H9 (cell line): ENCODE data around the gene XXYLT1. TPM values are rescaled to one million over a fixed set of nuclear protein-coding genes. Genes with fewer than 3 reads are reported as not detected.

ENCODE experiments used
- DNase-seq: peaks from one replicate; pipeline ENCODE4 v3.0.0-alpha.2; 2017
- H2AFZ ChIP-seq: one replicate; pipeline ENCODE4 v1.6.1; 2013; ENCODE audit warnings: mild to moderate bottlenecking, low read length, control low read depth, moderate library complexity
- H2AK5ac ChIP-seq: 2 replicates; pipeline ENCODE4 v1.6.1; 2013; ENCODE audit warnings: low read length, control low read depth, mixed read lengths; ENCODE audit not compliant: insufficient read length
- H2BK120ac ChIP-seq: one replicate; pipeline ENCODE4 v1.6.1; 2013; ENCODE audit warnings: low read depth, mild to moderate bottlenecking, low read length, control low read depth, inconsistent platforms; ENCODE audit not compliant: poor library complexity, severe bottlenecking
- H2BK12ac ChIP-seq: 2 replicates; pipeline ENCODE4 v1.6.1; 2013; ENCODE audit warnings: low read length, control low read depth, mixed read lengths, low read depth; ENCODE audit not compliant: insufficient read length
- H2BK15ac ChIP-seq: 2 replicates; pipeline ENCODE4 v1.6.1; 2013; ENCODE audit warnings: low read depth, low read length, control low read depth
- H2BK20ac ChIP-seq: one replicate; pipeline ENCODE4 v1.6.1; 2013; ENCODE audit warnings: low read depth, mild to moderate bottlenecking, low read length, control low read depth, inconsistent platforms; ENCODE audit not compliant: poor library complexity, severe bottlenecking
- H2BK5ac ChIP-seq: 2 replicates; pipeline ENCODE4 v1.6.1; 2013; ENCODE audit warnings: low read length, control low read depth, mixed read lengths; ENCODE audit not compliant: insufficient read length
- H3K14ac ChIP-seq: 2 replicates; pipeline ENCODE4 v1.6.1; 2013; ENCODE audit warnings: low read length, control low read depth; ENCODE audit not compliant: insufficient read depth
- H3K18ac ChIP-seq: 2 replicates; pipeline ENCODE4 v1.6.1; 2013; ENCODE audit warnings: low read depth, mild to moderate bottlenecking, mixed read lengths, low read length, control low read depth; ENCODE audit not compliant: insufficient read length
- H3K23ac ChIP-seq: 2 replicates; pipeline ENCODE4 v1.6.1; 2013; ENCODE audit warnings: low read length, control low read depth, mixed read lengths, low read depth; ENCODE audit not compliant: insufficient read length
- H3K23me2 ChIP-seq: 2 replicates; pipeline ENCODE4 v1.6.1; 2013; ENCODE audit warnings: low read depth, mild to moderate bottlenecking, mixed read lengths, low read length, control low read depth; ENCODE audit not compliant: insufficient read length, poor library complexity, severe bottlenecking
- H3K27ac ChIP-seq: 2 replicates; pipeline ENCODE4 v1.5.1; 2013; ENCODE audit warnings: low read length, control low read depth, mixed read lengths, low read depth; ENCODE audit not compliant: insufficient read length
- H3K27me3 ChIP-seq: 2 replicates; pipeline ENCODE4 v1.6.1; 2013; ENCODE audit warnings: low read length, control low read depth, inconsistent platforms; ENCODE audit not compliant: insufficient read depth
- H3K4ac ChIP-seq: 2 replicates; pipeline ENCODE4 v1.6.1; 2013; ENCODE audit warnings: low read depth, mild to moderate bottlenecking, control low read depth, inconsistent platforms, low read length, moderate library complexity
- H3K4me1 ChIP-seq: 2 replicates; pipeline ENCODE4 v1.6.1; 2013; ENCODE audit warnings: low read length, control low read depth, inconsistent platforms; ENCODE audit not compliant: insufficient read depth
- H3K4me2 ChIP-seq: 2 replicates; pipeline ENCODE4 v1.6.1; 2013; ENCODE audit warnings: low read length, control low read depth, mixed read lengths; ENCODE audit not compliant: insufficient read length, insufficient read depth
- H3K56ac ChIP-seq: 2 replicates; pipeline ENCODE4 v1.6.1; 2013; ENCODE audit warnings: low read depth, mild to moderate bottlenecking, mixed read lengths, low read length, control low read depth; ENCODE audit not compliant: insufficient read length
- H3K79me1 ChIP-seq: 2 replicates; pipeline ENCODE4 v1.6.1; 2013; ENCODE audit warnings: low read depth, mild to moderate bottlenecking, moderate library complexity, low read length, control low read depth, inconsistent platforms; ENCODE audit not compliant: insufficient read depth, poor library complexity, severe bottlenecking
- H3K79me2 ChIP-seq: 2 replicates; pipeline ENCODE4 v1.6.1; 2013; ENCODE audit warnings: low read length, control low read depth, inconsistent platforms; ENCODE audit not compliant: insufficient read depth
- H3K9ac ChIP-seq: 2 replicates; pipeline ENCODE4 v1.6.1; 2013; ENCODE audit warnings: low read length, control low read depth, mixed read lengths; ENCODE audit not compliant: insufficient read length; ENCODE audit errors: extremely low read depth
- H3K9me3 ChIP-seq: one replicate; pipeline ENCODE4 v1.6.1; 2013; ENCODE audit warnings: low read depth, low read length, inconsistent platforms; ENCODE audit not compliant: control insufficient read depth
- H3T11ph ChIP-seq: one replicate; pipeline ENCODE4 v1.6.1; 2013; ENCODE audit warnings: mild to moderate bottlenecking, low read length, control low read depth, inconsistent platforms
- H4K20me1 ChIP-seq: one replicate; pipeline ENCODE4 v1.6.1; 2013; ENCODE audit not compliant: control insufficient read depth, insufficient read length, insufficient read depth
- H4K5ac ChIP-seq: 2 replicates; pipeline ENCODE4 v1.6.1; 2013; ENCODE audit warnings: low read depth, mild to moderate bottlenecking, mixed read lengths, low read length, control low read depth; ENCODE audit not compliant: insufficient read length
- H4K8ac ChIP-seq: replicated peaks from 2 replicates; pipeline ENCODE4 v1.6.1; 2013; ENCODE audit warnings: low read length, control low read depth, mixed read lengths, low read depth; ENCODE audit not compliant: insufficient read length
- H4K91ac ChIP-seq: 2 replicates; pipeline ENCODE4 v1.6.1; 2013; ENCODE audit warnings: low read depth, mild to moderate bottlenecking, moderate library complexity, mixed read lengths, low read length, control low read depth; ENCODE audit not compliant: insufficient read length
- H3K27ac Mint-ChIP-seq, 3 experiments: 2 replicates in 2 of 3; 3 replicates in 1 of 3; pipeline ENCODE4 v1.8.0; 2020 to 2021; ENCODE audit warnings: mixed read lengths in 3 of 3, mild to moderate bottlenecking in 1 of 3, moderate library complexity in 1 of 3
- H3K27me3 Mint-ChIP-seq: 2 replicates; pipeline ENCODE4 v1.8.0; 2021; ENCODE audit warnings: low read depth, mild to moderate bottlenecking, moderate library complexity, mixed read lengths
- H3K36me3 Mint-ChIP-seq, 3 experiments: 2 replicates in 2 of 3; 3 replicates in 1 of 3; pipeline ENCODE4 v1.8.0; 2020 to 2021; ENCODE audit warnings: low read depth in 3 of 3, mixed read lengths in 3 of 3; ENCODE audit not compliant: insufficient read depth in 1 of 3
- H3K4me1 Mint-ChIP-seq, 2 experiments: 2 replicates each; pipeline ENCODE4 v1.8.0; 2020; ENCODE audit warnings: mixed read lengths in 2 of 2
- H3K4me3 Mint-ChIP-seq, 2 experiments: 2 replicates in 1 of 2; 3 replicates in 1 of 2; pipeline ENCODE4 v1.8.0; 2020 to 2021; ENCODE audit warnings: mild to moderate bottlenecking in 2 of 2, mixed read lengths in 2 of 2, moderate library complexity in 1 of 2
- H3K9me3 Mint-ChIP-seq, 2 experiments: 2 replicates in 1 of 2; 3 replicates in 1 of 2; pipeline ENCODE4 v1.8.0; 2020; ENCODE audit warnings: mild to moderate bottlenecking in 2 of 2, mixed read lengths in 2 of 2, moderate library complexity in 1 of 2
- WGBS: extraction: QIAGEN DNeasy Blood & Tissue Kit; methylation state at CpG from one replicate; pipeline ENCODE4 v1.1.7; 2013; ENCODE audit warnings: missing lambda C conversion rate, low lambda C conversion rate, mixed read lengths; ENCODE audit not compliant: insufficient read length; ENCODE audit errors: extremely low coverage; 5-methylcytosine and 5-hydroxymethylcytosine counted together
- total RNA-seq: library from RNA; stranded (reverse); gene quantifications from 2 replicates; pipeline ENCODE4 v1.2.1, GENCODE V29; 2021
- TF ChIP-seq, protein P1 (sequence below): fragments of 200-600 bp; sonication (generic); conservative IDR thresholded peaks from 3 replicates; pipeline ENCODE4 v1.8.0; 2021; ENCODE audit warnings: antibody characterized with exemption, mild to moderate bottlenecking

Gene XXYLT1
- total RNA-seq, 1 experiment from 2014 or later, result 22.7 TPM

- Histone ChIP-seq H3K4ac (no peak overlapping the region), H2BK5ac (no peak overlapping the region), H2BK12ac (no peak overlapping the region), H4K8ac (no peak overlapping the region), H3K9ac (no peak overlapping the region), H3K79me1 (no peaks in the 10 kb centered on the region), H2BK15ac (no peak overlapping the region), H3K9me3 (no peaks in the 10 kb centered on the region), H3K23ac (no peak overlapping the region), H3K4me2 (no peak overlapping the region), H3K27me3 (no peaks in the 10 kb centered on the region), H3T11ph (no peak overlapping the region), H4K91ac (no peak overlapping the region), H3K56ac (no peak overlapping the region), H3K27ac (no peak overlapping the region), H2BK120ac (no peak overlapping the region), H2AK5ac (no peak overlapping the region), H3K18ac (no peak overlapping the region), H2AFZ (no peak overlapping the region), H4K5ac (no peak overlapping the region), H3K4me1 (peaks cover 6% of the 10 kb centered on the region), H2BK20ac (no peak overlapping the region), H3K14ac (no peak overlapping the region), H4K20me1 (no peaks in the 10 kb centered on the region), H3K79me2 (peaks cover 10% of the 10 kb centered on the region; the same call in 1 of the 2 replicates), H3K23me2 (peaks cover 9% of the 10 kb centered on the region)
- no peaks in the 10 kb centered on the region for H3K9me3 Mint-ChIP-seq
- H3K27me3 Mint-ChIP-seq, result no peaks in the 10 kb centered on the region; the same call in 1 of the 2 replicates
- H3K36me3 Mint-ChIP-seq, result peaks cover 2 to 8% (median 2%) of the 10 kb centered on the region in 3 experiments; a peak in 4 of 7 replicates
- TF ChIP-seq, protein P1, sequence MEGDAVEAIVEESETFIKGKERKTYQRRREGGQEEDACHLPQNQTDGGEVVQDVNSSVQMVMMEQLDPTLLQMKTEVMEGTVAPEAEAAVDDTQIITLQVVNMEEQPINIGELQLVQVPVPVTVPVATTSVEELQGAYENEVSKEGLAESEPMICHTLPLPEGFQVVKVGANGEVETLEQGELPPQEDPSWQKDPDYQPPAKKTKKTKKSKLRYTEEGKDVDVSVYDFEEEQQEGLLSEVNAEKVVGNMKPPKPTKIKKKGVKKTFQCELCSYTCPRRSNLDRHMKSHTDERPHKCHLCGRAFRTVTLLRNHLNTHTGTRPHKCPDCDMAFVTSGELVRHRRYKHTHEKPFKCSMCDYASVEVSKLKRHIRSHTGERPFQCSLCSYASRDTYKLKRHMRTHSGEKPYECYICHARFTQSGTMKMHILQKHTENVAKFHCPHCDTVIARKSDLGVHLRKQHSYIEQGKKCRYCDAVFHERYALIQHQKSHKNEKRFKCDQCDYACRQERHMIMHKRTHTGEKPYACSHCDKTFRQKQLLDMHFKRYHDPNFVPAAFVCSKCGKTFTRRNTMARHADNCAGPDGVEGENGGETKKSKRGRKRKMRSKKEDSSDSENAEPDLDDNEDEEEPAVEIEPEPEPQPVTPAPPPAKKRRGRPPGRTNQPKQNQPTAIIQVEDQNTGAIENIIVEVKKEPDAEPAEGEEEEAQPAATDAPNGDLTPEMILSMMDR, result no peak
- peak overlapping the region; percentile 39 to 59 for H3K4me3 Mint-ChIP-seq
- peak overlapping the region in 1 of 3 experiments; percentile 79; a peak in 1 of 7 replicates for H3K27ac Mint-ChIP-seq
- H3K4me1 Mint-ChIP-seq, result peaks cover 34 to 49% of the 10 kb centered on the region in 2 experiments
- no CpG with 5 or more reads among the region's 14 CpGs for WGBS
- DNase-seq, result no peak
These were observed 12.4 kb downstream of the XXYLT1 start for GRCh38 chr3:195258449-195259153.
